C4-2B (cell line): ENCODE data around the gene UPK3B.

Experiments used
- ZFX ChIP-seq: fragments of 450-650 bp; IDR thresholded peaks from 2 replicates; pipeline ENCODE4 v1.6.1; 2017
- TF ChIP-seq, protein P1 (sequence below): fragments of 450-650 bp; conservative IDR thresholded peaks from 2 replicates; pipeline ENCODE4 v1.5.1; 2017; ENCODE audit warnings: mild to moderate bottlenecking

DNA sequence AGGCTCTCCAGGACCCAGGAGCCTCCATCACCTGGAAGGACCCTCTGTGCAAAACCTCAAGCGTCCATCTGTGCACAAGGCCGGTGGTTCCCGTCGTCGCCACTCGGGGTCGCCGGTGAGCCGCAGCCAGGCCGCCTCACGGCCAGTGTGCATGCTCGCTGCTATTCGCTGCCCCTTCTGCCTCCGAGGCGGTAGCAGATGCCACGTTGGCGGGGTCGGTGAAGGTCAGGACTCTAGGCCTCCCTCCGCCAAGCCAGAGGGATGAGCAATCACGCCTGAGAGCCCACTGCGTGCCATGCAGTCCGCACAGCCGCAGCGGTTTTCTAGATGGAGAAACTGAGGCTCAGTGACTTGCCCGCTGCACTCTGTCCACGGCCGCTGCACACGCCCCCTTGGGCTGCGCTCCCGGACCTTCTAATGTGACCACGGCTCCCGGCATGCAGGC lies 5.7 kb downstream of the UPK3B start:
- TF ChIP-seq, protein P1, sequence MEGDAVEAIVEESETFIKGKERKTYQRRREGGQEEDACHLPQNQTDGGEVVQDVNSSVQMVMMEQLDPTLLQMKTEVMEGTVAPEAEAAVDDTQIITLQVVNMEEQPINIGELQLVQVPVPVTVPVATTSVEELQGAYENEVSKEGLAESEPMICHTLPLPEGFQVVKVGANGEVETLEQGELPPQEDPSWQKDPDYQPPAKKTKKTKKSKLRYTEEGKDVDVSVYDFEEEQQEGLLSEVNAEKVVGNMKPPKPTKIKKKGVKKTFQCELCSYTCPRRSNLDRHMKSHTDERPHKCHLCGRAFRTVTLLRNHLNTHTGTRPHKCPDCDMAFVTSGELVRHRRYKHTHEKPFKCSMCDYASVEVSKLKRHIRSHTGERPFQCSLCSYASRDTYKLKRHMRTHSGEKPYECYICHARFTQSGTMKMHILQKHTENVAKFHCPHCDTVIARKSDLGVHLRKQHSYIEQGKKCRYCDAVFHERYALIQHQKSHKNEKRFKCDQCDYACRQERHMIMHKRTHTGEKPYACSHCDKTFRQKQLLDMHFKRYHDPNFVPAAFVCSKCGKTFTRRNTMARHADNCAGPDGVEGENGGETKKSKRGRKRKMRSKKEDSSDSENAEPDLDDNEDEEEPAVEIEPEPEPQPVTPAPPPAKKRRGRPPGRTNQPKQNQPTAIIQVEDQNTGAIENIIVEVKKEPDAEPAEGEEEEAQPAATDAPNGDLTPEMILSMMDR, result no peak
- no peak for TF ChIP-seq ZFX
